ENCODE data around the gene RANBP17.
"Not testable (repeated sequence)": the region's sequence is repeated elsewhere in the genome, so short reads cannot be mapped to it uniquely, and the experiment has no call there.

RANBP17 gene

GRCh38 chr5:170819824-170820223 lies 42.0 kb upstream of the RANBP17 start:
- no peaks in the 10 kb centered on the region for H3K36me3 ChIP-seq (replicated peaks; ENCODE audit: low read depth, low read length)
- H3K79me2 ChIP-seq (ENCODE audit: low read length): no peaks in the 10 kb centered on the region
- no peaks in the 10 kb centered on the region for H3K9me3 ChIP-seq (ENCODE audit: insufficient read depth, low read length)
- H3K27me3 ChIP-seq (ENCODE audit: low read depth, low read length): peaks cover 34% of the 10 kb centered on the region
- H3K4me3 ChIP-seq (ENCODE audit: low read length): no peak overlapping the region
- no peak overlapping the region for H3K9ac ChIP-seq (ENCODE audit: low read length)
- no peaks in the 10 kb centered on the region for H3K4me1 ChIP-seq (ENCODE audit: low read length)
- TF ChIP-seq, protein P1, sequence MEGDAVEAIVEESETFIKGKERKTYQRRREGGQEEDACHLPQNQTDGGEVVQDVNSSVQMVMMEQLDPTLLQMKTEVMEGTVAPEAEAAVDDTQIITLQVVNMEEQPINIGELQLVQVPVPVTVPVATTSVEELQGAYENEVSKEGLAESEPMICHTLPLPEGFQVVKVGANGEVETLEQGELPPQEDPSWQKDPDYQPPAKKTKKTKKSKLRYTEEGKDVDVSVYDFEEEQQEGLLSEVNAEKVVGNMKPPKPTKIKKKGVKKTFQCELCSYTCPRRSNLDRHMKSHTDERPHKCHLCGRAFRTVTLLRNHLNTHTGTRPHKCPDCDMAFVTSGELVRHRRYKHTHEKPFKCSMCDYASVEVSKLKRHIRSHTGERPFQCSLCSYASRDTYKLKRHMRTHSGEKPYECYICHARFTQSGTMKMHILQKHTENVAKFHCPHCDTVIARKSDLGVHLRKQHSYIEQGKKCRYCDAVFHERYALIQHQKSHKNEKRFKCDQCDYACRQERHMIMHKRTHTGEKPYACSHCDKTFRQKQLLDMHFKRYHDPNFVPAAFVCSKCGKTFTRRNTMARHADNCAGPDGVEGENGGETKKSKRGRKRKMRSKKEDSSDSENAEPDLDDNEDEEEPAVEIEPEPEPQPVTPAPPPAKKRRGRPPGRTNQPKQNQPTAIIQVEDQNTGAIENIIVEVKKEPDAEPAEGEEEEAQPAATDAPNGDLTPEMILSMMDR (IDR thresholded peaks at IDR 0.05; ENCODE audit: low read depth, low read length): no peak
- TF ChIP-seq EZH2phosphoT487 (IDR thresholded peaks at IDR 0.05; ENCODE audit: low read depth): no peak
- H3K4me2 ChIP-seq (ENCODE audit: low read length): no peak overlapping the region
- no peak overlapping the region for H2AFZ ChIP-seq (ENCODE audit: low read depth, low read length)
- no peaks in the 10 kb centered on the region for H4K20me1 ChIP-seq (ENCODE audit: insufficient read depth, low read length)
- no peak overlapping the region for H3K27ac ChIP-seq (ENCODE audit: low read length)

GRCh38 chr5:170821257-170821800 lies 40.5 kb upstream of the RANBP17 start:
- no peaks in the 10 kb centered on the region for H3K36me3 ChIP-seq (replicated peaks; ENCODE audit: low read depth, low read length)
- no peak overlapping the region for H3K27ac ChIP-seq (ENCODE audit: low read length)

DNA sequence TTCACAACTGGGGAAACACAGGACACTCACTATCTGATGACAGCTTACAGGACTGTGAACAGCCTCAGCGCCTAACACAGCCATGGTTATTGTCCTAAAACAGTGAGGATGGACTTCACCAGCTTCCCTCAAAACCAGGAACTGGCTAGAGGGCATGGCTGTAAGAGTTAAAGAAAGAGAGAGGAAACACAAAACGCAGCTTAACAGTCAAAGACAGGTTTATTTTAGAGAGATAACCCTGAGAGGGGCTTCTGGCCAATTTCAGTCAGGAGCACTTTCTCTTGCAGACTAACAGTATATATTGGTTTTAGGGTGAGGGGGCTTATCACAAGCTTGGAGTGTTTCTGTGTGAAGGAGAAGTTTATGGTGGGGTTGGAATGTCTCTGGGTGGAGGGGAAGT lies 35.7 kb upstream of the RANBP17 start:
- Histone ChIP-seq H3K4me2 (ENCODE audit: low read length) (no peak overlapping the region), H3K79me2 (ENCODE audit: low read length) (no peaks in the 10 kb centered on the region), H3K27ac (ENCODE audit: low read length) (no peak overlapping the region), H3K9ac (ENCODE audit: low read length) (no peak overlapping the region), H3K9me3 (ENCODE audit: insufficient read depth, low read length) (no peaks in the 10 kb centered on the region), H2AFZ (ENCODE audit: low read depth, low read length) (no peak overlapping the region), H3K36me3 (replicated peaks; ENCODE audit: low read depth, low read length) (no peaks in the 10 kb centered on the region), H4K20me1 (ENCODE audit: insufficient read depth, low read length) (no peaks in the 10 kb centered on the region), H3K4me3 (ENCODE audit: low read length) (no peak overlapping the region), H3K4me1 (ENCODE audit: low read length) (no peaks in the 10 kb centered on the region), H3K27me3 (ENCODE audit: low read depth, low read length) (peaks cover 24% of the 10 kb centered on the region)
- TF ChIP-seq EZH2phosphoT487 (IDR thresholded peaks at IDR 0.05; ENCODE audit: low read depth): no peak
- TF ChIP-seq, protein P1 (IDR thresholded peaks at IDR 0.05; ENCODE audit: low read depth, low read length): no peak

More at GRCh38 chr5:170821257-170821800, 40.5 kb upstream of the RANBP17 start:
- H3K79me2 ChIP-seq (ENCODE audit: low read length): no peaks in the 10 kb centered on the region
- no peaks in the 10 kb centered on the region for H3K4me1 ChIP-seq (ENCODE audit: low read length)
- H3K27me3 ChIP-seq (ENCODE audit: low read depth, low read length): peaks cover 36% of the 10 kb centered on the region
- H3K9me3 ChIP-seq (ENCODE audit: insufficient read depth, low read length): no peaks in the 10 kb centered on the region
- H4K20me1 ChIP-seq (ENCODE audit: insufficient read depth, low read length): no peaks in the 10 kb centered on the region
- TF ChIP-seq EZH2phosphoT487 (IDR thresholded peaks at IDR 0.05; ENCODE audit: low read depth): no peak
- TF ChIP-seq, protein P1 (IDR thresholded peaks at IDR 0.05; ENCODE audit: low read depth, low read length): no peak
- H3K4me3 ChIP-seq (ENCODE audit: low read length): no peak overlapping the region
- no peak overlapping the region for H3K9ac ChIP-seq (ENCODE audit: low read length)
- H2AFZ ChIP-seq (ENCODE audit: low read depth, low read length): no peak overlapping the region
- H3K4me2 ChIP-seq (ENCODE audit: low read length): no peak overlapping the region

GRCh38 chr5:170832241-170832640 lies 29.6 kb upstream of the RANBP17 start:
- no peak for TF ChIP-seq EZH2phosphoT487 (IDR thresholded peaks at IDR 0.05; ENCODE audit: low read depth)
- TF ChIP-seq, protein P1 (IDR thresholded peaks at IDR 0.05; ENCODE audit: low read depth, low read length): no peak
- H3K79me2 ChIP-seq (ENCODE audit: low read length): no peaks in the 10 kb centered on the region
- H3K27me3 ChIP-seq (ENCODE audit: low read depth, low read length): peaks cover 7% of the 10 kb centered on the region; the same call in 1 of the 2 replicates

GRCh38 chr5:170833981-170834380 lies 27.8 kb upstream of the RANBP17 start:
- not testable (repeated sequence) for H4K20me1 ChIP-seq (ENCODE audit: insufficient read depth, low read length)

More at GRCh38 chr5:170832241-170832640, 29.6 kb upstream of the RANBP17 start:
- Histone ChIP-seq H3K27ac (ENCODE audit: low read length) (no peak overlapping the region), H3K9ac (ENCODE audit: low read length) (no peak overlapping the region), H3K4me1 (ENCODE audit: low read length) (no peaks in the 10 kb centered on the region), H3K4me2 (ENCODE audit: low read length) (no peak overlapping the region), H3K9me3 (ENCODE audit: insufficient read depth, low read length) (no peaks in the 10 kb centered on the region), H4K20me1 (ENCODE audit: insufficient read depth, low read length) (no peaks in the 10 kb centered on the region), H3K36me3 (replicated peaks; ENCODE audit: low read depth, low read length) (no peaks in the 10 kb centered on the region), H2AFZ (ENCODE audit: low read depth, low read length) (no peak overlapping the region), H3K4me3 (ENCODE audit: low read length) (no peak overlapping the region)

More at GRCh38 chr5:170833981-170834380, 27.8 kb upstream of the RANBP17 start:
- not testable (repeated sequence) for H3K79me2 ChIP-seq (ENCODE audit: low read length); H3K36me3 ChIP-seq (replicated peaks; ENCODE audit: low read depth, low read length); H3K4me1 ChIP-seq (ENCODE audit: low read length); H3K9ac ChIP-seq (ENCODE audit: low read length); H2AFZ ChIP-seq (ENCODE audit: low read depth, low read length); H3K4me2 ChIP-seq (ENCODE audit: low read length); H3K27me3 ChIP-seq (ENCODE audit: low read depth, low read length); H3K9me3 ChIP-seq (ENCODE audit: insufficient read depth, low read length); H3K4me3 ChIP-seq (ENCODE audit: low read length); H3K27ac ChIP-seq (ENCODE audit: low read length)

Data from OCI-LY3 (cell line).